Measurements from ENCODE around the gene TBC1D4.
A peak's percentile ranks its signal among the peaks of the same experiment; 100 is the strongest.

Gene TBC1D4

GRCh38 chr13:75384879-75385707, 96.9 kb downstream of the TBC1D4 start:
- DNase-seq: no peak

GRCh38 chr13:75383064-75383715, 98.8 kb downstream of the TBC1D4 start:
- DNase-seq: no peak

- DNase-seq: no peak
These were observed 103.7 kb downstream of the TBC1D4 start for GRCh38 chr13:75378301-75378700.

- DNase-seq: no peak
These were observed 105.1 kb downstream of the TBC1D4 start for GRCh38 chr13:75376792-75377402.

- DNase-seq: no peak
These were observed 106.6 kb downstream of the TBC1D4 start for GRCh38 chr13:75375329-75375728.

- DNase-seq: no peak
These were observed 108.0 kb downstream of the TBC1D4 start for GRCh38 chr13:75373988-75374387.

GRCh38 chr13:75372923-75373841, 108.8 kb downstream of the TBC1D4 start:
- DNase-seq: no peak

- DNase-seq: peak in 1 of 2 donors; percentile 54
These were observed 109.5 kb downstream of the TBC1D4 start for GRCh38 chr13:75372517-75372916.

- DNase-seq: no peak
These were observed 110.8 kb downstream of the TBC1D4 start for GRCh38 chr13:75371203-75371602.

- DNase-seq: no peak
These were observed 111.2 kb downstream of the TBC1D4 start for GRCh38 chr13:75370774-75371173.

GRCh38 chr13:75369981-75370380, 112.0 kb downstream of the TBC1D4 start:
- DNase-seq: no peak

- DNase-seq: no peak
These were observed 113.8 kb downstream of the TBC1D4 start for GRCh38 chr13:75368167-75368566.

- no peak for DNase-seq
These were observed 115.3 kb downstream of the TBC1D4 start for GRCh38 chr13:75366380-75367280.

GRCh38 chr13:75365724-75366173, 116.2 kb downstream of the TBC1D4 start:
- DNase-seq: peak in 1 of 2 donors; percentile 42

GRCh38 chr13:75364131-75364713, 117.7 kb downstream of the TBC1D4 start:
- no peak for DNase-seq

GRCh38 chr13:75363371-75363770, 118.6 kb downstream of the TBC1D4 start:
- DNase-seq: no peak

- no peak for DNase-seq
These were observed 119.9 kb downstream of the TBC1D4 start for GRCh38 chr13:75362026-75362425.

GRCh38 chr13:75360170-75360569, 121.8 kb downstream of the TBC1D4 start:
- DNase-seq: no peak

- no peak for DNase-seq
These were observed 122.7 kb downstream of the TBC1D4 start for GRCh38 chr13:75359266-75359665.

GRCh38 chr13:75357576-75358289, 124.2 kb downstream of the TBC1D4 start:
- peak; percentile 55 to 69 for DNase-seq

All from CD4-positive, alpha-beta T cell treated with Interleukin-4 for 1 hour (primary cell).